Measurements from ENCODE around the gene TIRAP. TPM values are rescaled to one million over a fixed set of nuclear protein-coding genes. Genes with fewer than 3 reads are reported as not detected.

Gene TIRAP
- total RNA-seq, 1 donor, result 6.5 TPM

DNA sequence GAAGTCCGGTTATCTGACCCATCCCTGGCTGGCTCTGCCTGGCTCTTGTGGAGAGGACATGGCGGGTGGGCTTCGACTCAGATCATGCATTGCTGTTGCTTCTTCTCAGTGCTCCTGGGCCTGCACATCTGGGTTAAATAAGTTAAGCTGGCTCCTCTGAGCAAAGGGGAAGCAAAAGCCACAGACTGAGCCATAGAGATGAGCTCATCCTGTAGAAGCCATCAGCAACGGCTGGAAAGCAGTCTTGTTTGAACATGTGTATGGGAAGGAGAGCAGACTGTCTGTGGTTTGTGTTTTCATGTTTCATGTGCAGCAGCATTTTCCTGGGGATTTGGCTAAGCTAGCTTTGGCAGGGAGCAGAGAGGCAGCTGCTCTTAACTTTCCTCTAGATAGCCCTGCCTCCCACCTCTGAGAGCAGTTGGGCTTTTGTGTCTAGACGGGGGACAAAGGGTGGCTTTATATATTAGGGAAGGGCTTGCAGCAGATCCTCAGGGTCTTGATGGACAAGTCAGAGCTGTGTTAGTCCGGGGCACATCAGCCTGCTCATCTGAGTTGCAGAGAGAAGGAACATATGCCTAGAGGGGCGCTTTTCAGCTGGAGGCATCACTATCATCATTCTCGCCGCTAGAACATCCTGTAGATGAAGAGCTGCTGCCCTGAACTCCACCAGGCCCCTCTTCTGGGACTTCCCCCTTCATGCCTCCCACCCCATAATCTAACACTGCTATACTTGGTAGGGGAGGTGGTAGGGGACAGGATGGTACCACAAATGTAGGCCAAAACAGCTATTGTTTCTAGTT is 35.9 kb downstream of the TIRAP start:
- DNase-seq (ENCODE audit: low read depth in 2 of 3, low spot score in 2 of 3), result peak in 2 of 3 donors; percentile 68 to 84

GRCh38 chr11:126319374-126319740 is 36.5 kb downstream of the TIRAP start:
- no peak for DNase-seq (ENCODE audit: low read depth in 2 of 3, low spot score in 2 of 3)

GRCh38 chr11:126322996-126323395 is 40.1 kb downstream of the TIRAP start:
- no peak for DNase-seq (ENCODE audit: low read depth in 2 of 3, low spot score in 2 of 3)

DNA sequence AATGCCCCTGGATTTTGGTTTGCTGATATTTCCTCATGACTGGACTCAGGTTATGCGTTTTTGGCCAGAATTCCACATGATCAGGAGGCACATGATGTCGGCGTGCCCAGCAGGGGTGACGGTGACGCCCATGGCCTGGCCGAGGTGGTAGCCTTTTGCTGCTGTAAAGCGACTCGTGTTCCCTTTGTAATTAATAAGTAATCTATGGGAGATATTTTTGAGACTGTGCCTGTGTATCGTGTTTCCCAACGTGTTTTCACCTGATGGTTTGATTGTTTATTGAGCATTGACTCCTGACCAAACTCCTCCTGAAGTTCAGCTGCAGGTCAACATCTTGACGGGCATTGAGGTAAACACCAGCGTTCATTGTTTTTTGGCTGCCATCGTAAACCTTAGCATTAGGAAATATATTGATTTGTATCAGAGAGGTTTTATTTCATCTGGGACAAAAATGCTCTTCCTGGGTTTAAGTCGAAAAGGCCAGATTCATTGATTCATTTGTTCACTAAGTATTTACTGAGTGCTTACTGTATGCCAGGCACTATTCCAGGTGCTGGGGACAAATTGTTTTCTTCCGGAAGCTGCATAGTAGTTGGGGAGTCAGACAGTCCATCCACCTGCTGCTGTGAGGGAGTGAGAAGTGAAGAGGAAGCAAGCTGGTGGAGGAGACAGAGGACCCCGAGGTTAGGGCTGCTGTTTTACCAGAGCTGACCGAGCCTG is 44.5 kb downstream of the TIRAP start:
- DNase-seq (ENCODE audit: low read depth in 2 of 3, low spot score in 2 of 3), result no peak

DNA sequence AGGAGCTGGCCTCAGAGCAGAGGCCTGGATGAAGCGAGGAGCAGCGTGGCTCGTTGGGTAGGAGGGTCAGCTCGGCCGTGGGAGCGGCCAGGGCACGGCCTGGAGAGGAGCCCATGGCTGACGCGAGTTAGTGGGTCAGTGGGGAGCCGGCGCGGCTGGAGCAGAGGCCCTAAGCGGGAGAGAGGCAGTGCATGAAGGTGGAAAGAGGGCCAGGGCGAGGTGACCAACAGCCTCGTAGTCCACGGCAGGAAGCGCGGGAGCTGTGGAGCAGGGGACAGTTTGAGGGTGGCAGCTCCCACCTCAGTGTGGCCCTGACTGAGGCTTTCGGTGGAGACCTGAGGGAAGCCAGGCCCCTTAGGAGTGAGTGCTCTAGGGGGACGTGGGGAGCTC is 45.1 kb downstream of the TIRAP start:
- DNase-seq (ENCODE audit: low read depth in 2 of 3, low spot score in 2 of 3), result no peak

DNA sequence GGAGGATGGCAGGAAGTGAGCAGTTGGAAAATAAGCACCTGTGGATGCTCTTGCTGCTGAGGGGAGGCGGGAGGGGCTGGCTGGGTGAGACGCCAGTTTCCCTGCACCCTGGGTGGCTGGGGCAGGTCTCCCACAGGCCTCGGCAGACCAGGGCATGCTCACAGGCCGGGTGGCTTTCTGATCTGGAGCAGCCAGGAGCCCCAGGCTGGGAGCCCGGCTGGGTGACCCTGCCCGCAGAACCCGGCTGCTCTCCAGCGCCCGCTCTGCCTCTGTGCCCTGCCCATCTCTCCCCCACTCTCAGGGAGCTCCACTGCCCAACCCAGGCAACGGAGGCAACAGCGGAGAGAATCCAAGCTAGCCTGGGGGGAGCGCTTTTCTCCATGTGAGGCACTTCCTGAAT is 45.6 kb downstream of the TIRAP start:
- no peak for DNase-seq (ENCODE audit: low read depth in 2 of 3, low spot score in 2 of 3)

GRCh38 chr11:126328938-126329643 is 46.2 kb downstream of the TIRAP start:
- no peak for DNase-seq (ENCODE audit: low read depth in 2 of 3, low spot score in 2 of 3)

DNA sequence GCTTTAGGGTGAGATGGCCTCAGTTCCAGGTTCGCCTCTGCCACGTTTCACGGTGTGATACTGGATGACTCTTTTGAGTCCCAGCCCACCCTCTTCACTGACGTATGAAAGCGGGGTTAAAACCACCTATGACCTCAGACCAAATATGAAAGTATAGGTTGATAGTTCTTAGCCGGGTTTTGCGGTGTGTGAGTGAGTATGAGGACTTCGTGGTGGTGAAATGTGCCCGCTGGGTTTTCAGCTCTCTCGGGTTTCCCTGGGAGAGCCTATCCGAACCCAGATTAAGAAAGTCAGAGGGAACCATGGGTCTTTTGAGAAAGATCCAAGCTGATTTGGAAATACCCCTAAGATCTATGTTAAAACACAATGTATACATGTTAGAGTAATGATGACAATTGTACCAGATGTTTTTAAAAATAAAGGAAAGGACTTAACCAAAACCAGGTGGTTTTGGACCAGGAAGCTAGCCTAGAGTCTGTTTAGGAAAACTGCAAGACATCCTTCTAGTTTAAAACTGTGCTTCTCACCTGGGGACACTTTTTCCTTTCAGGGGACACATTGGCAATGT is 46.8 kb downstream of the TIRAP start:
- no peak for DNase-seq (ENCODE audit: low read depth in 2 of 3, low spot score in 2 of 3)

DNA sequence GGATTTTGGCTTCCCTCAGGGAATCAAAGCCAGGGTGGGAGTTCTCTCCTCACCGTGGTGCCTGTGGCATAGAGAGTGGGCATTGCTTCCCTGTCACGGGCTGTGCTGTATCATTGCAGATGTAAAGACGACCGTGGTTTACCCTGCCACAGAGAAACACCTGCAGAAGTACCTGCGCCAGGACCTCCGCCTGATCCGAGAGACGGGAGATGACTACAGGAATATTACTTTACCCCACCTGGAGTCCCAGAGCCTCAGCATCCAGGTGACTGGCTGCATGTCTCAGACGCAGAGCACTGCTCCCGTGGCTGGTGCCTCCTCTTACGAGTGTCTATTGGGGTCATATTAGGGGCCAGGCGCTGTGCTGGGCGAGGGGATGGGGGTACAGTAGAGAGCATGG is 48.4 kb downstream of the TIRAP start:
- DNase-seq (ENCODE audit: low read depth in 2 of 3, low spot score in 2 of 3), result no peak

DNA sequence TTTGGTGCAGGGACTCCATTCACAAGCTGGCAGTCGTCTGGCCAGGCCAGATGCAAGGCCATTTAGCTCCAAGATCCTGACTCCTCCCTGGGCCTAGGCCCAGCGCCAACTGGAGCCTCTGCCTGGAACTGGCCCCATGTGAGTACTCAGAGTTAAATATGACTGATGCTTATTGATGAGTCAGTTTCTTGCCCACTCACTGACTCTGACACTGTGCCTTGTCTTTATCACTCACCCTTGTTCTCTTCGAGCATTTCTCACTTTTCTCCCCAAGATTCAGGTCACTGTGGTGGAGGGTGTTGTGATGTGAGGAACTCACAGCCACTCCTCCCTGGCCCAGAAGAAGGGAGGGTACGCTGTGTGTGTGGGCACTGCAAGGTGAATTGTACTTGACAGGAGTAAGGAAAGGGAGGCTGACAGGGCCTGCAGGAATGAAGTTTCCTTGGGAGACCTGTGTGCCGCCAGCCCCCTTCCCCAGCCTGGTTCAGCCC is 49.4 kb downstream of the TIRAP start:
- DNase-seq (ENCODE audit: low read depth in 2 of 3, low spot score in 2 of 3), result no peak

DNA sequence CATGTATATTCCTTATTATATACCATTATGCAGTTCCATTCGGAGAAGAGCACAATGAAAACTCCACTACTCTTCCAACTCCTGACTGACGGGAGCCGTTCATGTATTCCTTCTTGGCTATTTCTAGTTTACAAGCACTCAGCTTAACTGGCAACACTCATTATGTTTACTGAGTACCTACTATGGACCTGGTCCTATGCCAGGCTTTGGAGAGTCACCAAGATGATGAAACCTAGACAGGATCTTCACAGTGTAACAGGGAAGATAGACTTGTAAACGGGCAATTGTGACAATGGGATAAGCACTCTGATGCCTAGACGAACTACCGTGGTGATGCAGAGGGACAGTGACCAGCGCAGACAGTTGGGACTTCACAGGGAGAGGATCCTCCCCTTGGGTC is 50.2 kb downstream of the TIRAP start:
- no peak for DNase-seq (ENCODE audit: low read depth in 2 of 3, low spot score in 2 of 3)

DNA sequence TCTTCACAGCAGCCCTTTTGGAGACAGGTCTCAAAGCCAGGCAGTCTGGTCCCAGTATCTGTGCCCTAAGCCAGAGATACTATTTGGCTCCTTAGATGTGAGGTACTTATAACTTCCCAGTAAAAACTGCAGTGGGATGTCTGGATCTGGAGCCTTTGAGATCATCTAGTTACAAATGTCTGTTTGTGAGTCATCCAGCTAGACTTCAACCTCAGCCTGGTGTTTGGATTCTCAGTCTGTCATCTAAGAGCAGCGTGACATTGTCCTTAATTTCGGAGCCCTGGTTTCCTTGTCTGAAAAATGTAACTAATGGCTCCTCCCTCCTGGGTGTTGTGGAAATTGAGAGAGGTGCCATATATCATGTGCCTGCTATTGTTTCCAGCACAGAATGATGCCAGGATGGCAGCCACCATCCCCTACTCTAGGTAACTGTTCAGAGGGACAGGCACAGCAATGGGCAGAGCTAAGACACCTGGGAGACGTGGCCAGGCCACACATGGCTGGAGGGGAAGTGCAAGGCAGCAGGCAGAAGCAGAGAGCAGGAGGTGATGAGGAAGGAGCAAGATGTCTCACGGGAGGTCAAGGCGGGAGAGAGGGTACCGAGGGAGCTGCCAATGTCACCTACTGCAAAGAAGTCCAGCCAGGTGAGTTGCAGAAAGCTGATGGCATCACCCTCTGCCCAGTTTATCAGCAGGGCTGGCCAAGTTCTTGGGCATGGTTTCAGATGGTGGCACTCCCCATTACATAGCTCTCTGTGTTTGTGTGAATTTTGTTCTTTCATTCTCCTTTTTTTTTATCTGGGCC is 52.0 kb downstream of the TIRAP start:
- no peak for DNase-seq (ENCODE audit: low read depth in 2 of 3, low spot score in 2 of 3)

DNA sequence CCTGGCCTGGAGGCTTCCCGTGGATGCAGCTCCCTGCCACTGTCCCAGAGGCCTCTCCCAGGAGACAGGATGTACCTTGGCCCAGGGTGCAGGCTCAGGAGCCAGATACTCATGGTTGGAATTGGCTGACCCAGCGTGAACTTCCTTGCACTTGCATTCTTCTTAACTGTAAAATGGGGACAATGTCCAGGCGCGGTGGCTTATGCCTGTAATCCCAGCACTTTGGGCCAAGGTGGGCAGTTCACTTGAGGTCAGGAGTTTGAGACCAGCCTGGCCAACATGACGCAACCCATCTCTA is 52.5 kb downstream of the TIRAP start:
- no peak for DNase-seq (ENCODE audit: low read depth in 2 of 3, low spot score in 2 of 3)

- peak in 2 of 3 donors; percentile 52 to 71 for DNase-seq (ENCODE audit: low read depth in 2 of 3, low spot score in 2 of 3)
These were observed 53.2 kb downstream of the TIRAP start for GRCh38 chr11:126336138-126336541.

DNA sequence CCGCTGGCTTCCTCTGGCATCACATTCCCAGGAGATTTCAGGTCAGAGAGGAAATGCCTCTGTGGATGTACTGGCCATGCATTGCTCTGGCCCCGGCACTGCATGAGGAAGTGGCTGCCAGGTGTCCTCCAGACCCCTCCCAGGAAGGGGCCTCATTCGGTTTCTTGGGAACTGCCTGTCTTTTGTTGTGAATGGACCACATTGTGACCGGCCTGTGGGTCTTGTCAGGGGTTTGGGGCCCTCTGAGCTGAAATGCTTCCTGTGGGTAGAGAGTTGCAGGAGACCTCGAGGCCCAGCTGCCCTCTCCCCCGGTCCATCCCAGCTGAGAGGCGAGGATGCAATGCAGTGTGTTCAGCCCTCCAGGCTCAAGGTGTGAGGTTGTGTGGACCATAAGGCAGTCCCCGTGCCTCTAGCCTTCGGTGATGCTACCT is 53.8 kb downstream of the TIRAP start:
- DNase-seq (ENCODE audit: low read depth in 2 of 3, low spot score in 2 of 3), result peak in 1 of 3 donors; percentile 31

DNA sequence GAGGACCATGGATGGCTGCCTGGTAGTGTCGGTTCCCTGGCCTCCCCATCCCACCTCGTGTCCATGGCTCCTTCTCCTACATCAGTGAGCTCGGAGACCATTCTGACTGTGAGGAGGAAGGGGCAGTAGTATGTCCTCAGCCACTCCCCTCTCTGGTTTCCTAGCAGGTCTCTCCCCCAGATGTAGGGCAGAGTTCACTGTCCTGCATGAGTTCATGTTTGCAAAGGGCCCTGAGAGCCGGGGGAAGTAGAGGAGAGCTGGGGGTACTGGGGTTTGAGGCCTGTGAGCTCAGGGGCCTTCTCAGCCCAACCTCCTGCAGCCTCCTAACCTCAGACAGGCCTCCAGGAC is 54.2 kb downstream of the TIRAP start:
- DNase-seq (ENCODE audit: low read depth in 2 of 3, low spot score in 2 of 3), result no peak

DNA sequence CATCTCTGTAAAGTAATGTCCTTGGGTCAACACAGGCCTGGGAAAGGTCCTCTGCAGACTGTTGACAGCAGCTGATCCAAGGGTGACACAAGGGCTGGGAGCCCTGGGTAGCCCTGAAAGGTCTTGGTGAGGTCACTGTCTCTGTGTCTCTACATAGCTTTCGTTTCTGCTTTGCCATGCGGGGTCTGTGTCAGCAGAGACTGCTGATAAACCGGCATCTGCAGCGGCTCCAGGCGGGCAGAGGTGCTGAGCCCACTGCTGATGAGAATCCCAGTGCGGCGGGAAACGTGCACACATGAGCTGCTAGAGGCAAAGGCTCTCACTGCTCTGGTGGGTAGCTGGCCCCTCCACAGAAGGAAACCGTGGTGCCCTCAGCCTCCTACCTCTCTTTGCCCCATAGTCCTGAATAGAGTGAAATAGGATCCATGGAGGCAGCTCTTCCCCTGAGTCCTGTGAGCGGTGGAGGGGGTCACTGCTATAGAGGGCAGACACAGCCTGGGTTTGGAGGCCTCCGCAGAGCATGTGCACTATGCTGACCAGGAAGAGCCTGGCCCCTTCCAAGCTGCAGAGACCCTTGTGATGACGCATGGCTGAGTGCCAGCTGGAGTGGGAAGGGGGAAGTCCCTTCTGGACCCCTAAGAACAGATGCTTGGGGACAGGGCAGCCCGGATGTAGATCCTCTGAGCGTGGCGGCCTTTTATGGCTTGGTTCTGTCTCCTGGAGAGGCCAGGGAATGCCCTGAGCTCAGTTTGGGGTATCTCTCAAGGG is 54.8 kb downstream of the TIRAP start:
- DNase-seq (ENCODE audit: low read depth in 2 of 3, low spot score in 2 of 3), result no peak

DNA sequence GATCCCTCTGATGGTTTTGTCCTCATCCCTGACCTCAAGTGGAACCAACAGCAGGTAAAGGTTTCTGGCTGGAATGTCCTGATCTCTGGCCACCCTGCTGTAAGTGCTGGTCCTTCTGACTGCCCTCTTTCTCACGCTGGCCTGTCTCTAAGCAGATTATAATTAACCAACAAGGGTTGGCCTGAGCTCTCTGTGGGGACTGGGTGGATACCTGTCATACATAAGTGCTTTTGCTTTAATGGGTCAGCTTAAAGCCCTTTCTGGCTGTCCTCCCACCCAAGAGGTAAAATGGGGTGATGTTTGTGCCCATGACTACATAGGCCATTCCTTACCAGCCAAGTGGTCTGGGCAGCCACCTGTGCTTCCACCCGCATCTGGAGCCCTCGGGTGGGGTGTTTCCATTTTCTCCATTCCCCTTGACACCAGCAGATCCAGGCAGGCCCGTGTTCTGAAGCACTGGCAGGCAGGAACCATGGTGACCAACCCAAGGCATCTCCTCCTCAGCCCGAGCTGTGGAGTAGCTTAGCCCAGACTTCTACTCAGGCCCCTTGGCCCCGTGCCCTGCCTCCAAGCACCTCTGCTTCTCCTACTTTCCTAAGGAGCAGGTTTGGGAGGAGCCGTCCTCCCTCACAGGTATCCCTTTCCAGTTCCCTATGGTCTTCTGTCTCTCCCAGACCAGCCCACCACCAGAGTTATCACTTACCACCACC is 55.6 kb downstream of the TIRAP start:
- no peak for DNase-seq (ENCODE audit: low read depth in 2 of 3, low spot score in 2 of 3)

All from hematopoietic multipotent progenitor cell (in vitro differentiated cells).